GM21526 (cell line): ENCODE data around the gene MAP3K5.
"Not testable (repeated sequence)": the region's sequence is repeated elsewhere in the genome, so short reads cannot be mapped to it uniquely, and the experiment has no call there.

Source experiments
- ATAC-seq: cut with Tn5 transposase; IDR thresholded peaks from one replicate; pipeline ENCODE4 v1.9.1; 2021; ENCODE audit warnings: moderate library complexity; ENCODE audit not compliant: unreplicated experiment, low FRiP score

The MAP3K5 gene

GRCh38 chr6:136586295-136586694 is 206.0 kb downstream of the MAP3K5 start:
- ATAC-seq, result no peak

- not testable (repeated sequence) for ATAC-seq
Observed at GRCh38 chr6:136585523-136585922, 206.8 kb downstream of the MAP3K5 start.

DNA sequence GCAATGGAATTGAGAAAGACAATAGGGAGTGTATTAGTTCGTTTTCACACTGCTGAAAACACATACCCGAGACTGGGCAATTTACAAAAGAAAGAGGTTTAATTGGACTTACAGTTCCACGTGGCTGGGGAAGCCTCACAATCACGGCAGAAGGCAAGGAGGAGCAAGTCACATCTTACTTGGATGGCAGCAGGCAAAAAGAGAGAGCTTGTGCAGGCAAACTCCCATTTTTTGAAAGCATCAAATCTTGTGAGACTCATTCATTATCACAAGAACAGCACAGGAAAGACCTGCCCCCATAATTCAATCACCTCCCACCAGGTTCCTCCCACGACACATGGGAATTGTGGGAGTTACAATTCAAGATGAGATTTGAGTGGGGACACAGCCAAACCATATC is 208.0 kb downstream of the MAP3K5 start:
- not testable (repeated sequence) for ATAC-seq

GRCh38 chr6:136582711-136583471 is 209.4 kb downstream of the MAP3K5 start:
- no peak for ATAC-seq

GRCh38 chr6:136579800-136580199 is 212.5 kb downstream of the MAP3K5 start:
- ATAC-seq, result no peak

- no peak for ATAC-seq
Observed at GRCh38 chr6:136576821-136577220, 215.5 kb downstream of the MAP3K5 start.

GRCh38 chr6:136571496-136571895 is 220.8 kb downstream of the MAP3K5 start:
- no peak for ATAC-seq

DNA sequence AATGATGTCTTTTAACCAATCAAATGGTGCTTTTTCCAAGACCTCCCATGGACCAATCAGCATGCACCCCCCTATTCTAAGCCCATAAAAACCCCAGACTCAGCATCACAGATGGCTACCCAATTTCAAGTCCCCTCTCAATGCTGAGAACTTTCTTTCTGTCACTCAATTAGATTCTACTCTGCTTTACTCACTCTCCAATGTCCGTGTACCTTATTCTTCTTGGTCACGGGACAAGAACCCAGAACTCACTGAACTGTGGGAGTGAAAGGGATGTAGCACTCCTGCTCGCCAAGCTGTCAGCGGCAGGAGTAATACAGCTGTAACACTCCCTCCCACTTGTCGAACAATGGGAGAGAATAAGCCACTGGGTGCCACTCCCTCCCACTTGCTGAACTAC is 221.2 kb downstream of the MAP3K5 start:
- ATAC-seq, result no peak

DNA sequence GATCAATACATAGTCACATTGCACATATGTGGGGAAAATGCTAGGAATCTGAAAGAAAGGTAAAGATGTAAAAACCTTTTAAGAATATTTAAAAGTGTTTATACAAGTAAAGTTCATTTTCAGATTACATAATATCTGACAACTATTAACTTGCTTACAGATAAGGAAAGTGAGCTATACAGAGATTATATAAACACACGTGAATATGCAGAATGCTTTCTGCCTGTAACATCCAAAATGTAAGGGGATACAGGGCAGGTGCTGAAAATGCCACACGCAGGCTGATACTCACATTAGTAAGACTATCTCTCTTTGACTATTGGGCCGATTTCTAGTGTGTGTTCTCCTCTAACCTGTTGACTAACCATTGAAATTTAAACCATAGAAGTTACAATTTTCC is 224.1 kb downstream of the MAP3K5 start:
- ATAC-seq, result no peak

DNA sequence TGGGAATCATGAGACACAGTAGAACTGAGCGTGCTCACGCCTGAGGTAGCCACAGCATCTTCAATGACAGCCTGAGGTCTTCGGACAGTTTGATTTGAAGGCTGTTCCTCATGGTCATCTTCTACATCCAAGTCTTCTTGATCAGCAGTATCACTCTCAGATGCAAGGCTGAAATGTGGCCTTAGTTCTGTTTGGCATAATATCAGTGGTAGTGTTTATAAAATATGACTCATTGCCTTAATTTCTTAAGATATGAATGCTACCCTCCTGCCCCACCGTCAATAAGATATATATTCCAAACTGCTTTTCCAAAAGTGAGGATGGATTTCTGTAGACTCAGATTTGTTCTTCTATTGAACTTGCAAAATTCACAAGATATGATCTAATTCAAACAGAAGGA is 224.6 kb downstream of the MAP3K5 start:
- ATAC-seq, result no peak

GRCh38 chr6:136566851-136567250 is 225.4 kb downstream of the MAP3K5 start:
- no peak for ATAC-seq

DNA sequence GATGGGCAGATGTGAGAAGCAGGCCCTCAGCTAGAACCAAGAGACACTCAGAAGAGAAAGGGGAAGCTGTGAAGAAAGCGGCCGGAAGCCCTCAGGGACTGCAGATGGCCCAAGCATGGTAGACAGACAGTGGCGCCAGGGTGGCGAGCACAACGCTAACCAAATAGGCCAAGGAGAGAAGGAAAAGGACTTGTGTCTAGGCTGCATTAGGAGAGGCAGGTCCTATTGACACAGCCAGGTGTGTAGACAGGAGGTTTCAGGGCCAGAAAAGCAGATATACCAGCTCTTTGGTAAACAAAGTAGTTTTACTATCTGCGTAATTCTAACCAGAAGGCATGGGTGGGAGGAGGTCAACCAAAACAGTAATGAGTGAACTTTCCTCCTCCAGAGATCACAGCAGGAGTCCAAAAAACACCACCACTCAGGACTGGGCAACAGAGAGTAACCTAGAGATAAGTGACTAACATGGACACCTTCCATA is 226.2 kb downstream of the MAP3K5 start:
- ATAC-seq, result no peak

GRCh38 chr6:136564180-136564579 is 228.1 kb downstream of the MAP3K5 start:
- ATAC-seq, result no peak

DNA sequence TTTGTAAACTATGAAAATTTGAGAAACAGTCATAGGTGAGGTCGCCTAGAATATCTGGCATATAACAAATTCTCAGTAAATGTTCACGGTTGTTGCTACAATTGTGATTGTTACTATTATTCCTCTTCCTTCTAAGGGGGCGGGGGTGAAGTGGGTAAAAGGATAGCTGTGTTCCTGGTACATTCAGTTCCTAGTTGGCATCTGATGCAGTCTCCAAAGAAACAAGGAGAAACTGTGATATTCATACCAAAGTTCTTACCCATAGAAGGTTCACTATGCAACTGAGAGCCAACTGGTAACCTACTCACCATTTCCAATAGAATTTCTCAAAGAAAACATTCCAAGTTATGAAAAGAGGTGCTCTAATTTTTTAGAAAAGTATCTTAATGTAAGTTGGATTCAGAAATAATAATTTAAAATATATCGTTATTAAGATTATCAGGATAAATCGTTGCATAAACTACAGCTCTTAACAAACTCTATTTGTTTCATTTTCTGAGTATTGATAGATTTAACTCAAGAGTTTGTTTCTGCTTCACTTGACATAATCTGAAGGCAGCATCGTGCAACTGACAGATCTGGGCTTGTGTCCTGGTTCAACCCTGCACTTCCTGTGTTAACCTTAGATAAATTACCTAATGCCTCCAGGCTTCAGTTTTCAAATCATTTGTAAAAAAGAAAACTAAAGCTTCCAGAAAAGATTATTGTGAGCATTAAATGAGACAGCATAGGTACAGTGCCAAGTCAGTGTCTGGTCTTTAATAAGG is 228.7 kb downstream of the MAP3K5 start:
- ATAC-seq, result no peak

DNA sequence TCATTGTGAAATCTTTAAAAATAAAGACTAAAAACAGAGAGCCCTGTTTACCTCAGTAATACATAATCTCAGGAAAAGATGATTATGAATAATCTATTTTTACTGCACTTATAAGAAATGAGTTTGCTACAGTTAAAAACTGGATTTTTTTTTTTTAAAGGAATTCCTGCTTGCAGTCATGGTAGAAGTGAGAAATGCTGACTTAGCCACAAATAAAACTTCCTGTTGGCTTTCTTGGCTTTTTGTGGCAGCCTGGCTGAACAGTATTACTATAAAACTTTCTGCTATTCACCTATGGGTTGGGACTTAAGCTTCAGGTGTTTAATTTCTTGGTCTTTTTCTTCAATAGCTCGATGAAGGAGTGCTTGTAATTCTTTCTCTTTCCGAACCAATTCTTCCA is 230.1 kb downstream of the MAP3K5 start:
- ATAC-seq, result no peak

DNA sequence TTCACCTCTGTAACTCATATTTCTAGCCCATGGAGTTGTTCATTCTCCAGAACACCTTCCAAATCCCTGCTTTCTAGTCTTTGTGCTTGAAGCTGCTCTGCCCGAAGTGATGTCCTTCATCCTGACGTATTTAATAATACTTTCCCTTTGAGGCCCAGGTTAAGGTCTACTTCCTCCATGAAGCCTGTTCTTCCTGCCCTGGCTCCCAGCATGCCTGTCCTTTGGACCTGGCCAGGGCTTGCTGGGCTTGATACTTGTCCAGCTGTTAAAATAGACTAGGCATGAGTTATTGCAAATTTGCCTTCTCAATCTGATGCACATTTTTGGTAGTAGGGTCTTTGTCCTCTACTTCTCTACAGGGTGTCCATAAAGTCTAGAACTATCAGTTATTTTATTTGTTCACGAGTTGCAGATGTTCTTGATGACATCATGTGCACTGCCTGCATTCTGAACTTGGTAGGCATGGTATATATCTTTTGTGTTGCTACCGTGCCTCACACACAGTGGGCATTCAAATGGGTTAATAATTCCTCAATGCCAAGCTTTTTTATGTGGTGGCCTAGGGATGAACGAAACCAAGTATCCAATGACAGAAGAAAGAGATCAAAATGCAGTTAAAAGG is 239.0 kb downstream of the MAP3K5 start:
- ATAC-seq, result no peak

GRCh38 chr6:136552054-136552453 is 240.2 kb downstream of the MAP3K5 start:
- no peak for ATAC-seq

DNA sequence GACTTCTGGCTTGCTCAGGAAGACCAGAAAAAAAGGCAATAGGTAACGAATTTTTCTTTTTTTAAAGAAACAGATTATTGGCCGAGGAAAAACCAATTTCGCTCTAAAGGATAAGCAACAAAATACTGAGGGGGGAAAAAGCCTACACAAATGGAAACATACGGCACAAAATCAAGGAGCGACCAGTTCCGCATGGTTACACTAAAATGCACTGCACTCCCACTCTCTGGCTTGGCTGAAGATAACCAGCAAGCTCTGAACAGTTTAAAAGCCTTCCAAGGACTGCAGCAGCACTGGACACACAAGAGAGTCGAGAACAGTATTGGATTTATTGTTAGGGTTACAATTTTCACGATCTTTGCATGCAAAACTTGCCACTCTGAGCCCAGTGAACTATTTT is 241.2 kb downstream of the MAP3K5 start:
- ATAC-seq, result no peak

GRCh38 chr6:136550330-136551071 is 241.8 kb downstream of the MAP3K5 start, which contains the start of gene MAP7:
Gene MAP7 (minus strand): TSS chr6:136550422. CDS start chr6:136550408, 14 bp downstream.
- ATAC-seq, result peak; percentile 77

DNA sequence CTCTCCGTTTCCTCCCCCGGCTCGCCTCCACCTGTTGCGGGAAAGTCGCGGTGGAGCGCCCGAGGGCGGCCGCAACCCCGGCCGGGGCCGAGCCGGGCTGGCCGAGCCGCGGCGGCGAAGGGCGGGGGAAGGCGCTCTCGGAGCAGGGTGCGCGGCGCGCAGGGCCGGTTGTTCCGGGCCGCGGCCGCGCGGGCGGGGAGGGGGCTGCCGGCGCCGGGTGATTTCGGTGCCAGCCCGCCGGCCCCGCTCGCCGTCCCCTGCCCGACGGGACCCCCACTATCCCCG is 242.3 kb downstream of the MAP3K5 start:
- peak; percentile 37 for ATAC-seq
